Activated naive CD4-positive, alpha-beta T cell treated with anti-CD3 and anti-CD28 coated beads, Interleukin-2, amount 10 ng/mL, durations not matched to agents 7 days and 5 days (primary cell): Measurements from ENCODE around the gene NCBP3.

Experiments used
- CTCF ChIA-PET: fragments of 350-600 bp; sonication (Branson Sonifier 250); formaldehyde crosslinking; loops from one replicate; lab custom pipeline; 2021; ENCODE audit warnings: antibody characterized with exemption; lab: Charles Lee
- DNase-seq: peaks from one replicate; pipeline ENCODE4 v3.0.0-alpha.2; 2020
- H3K27ac Mint-ChIP-seq: one replicate; pipeline ENCODE4 v1.8.0; 2021; ENCODE audit warnings: mild to moderate bottlenecking, moderate library complexity, mixed read lengths
- H3K27me3 Mint-ChIP-seq: one replicate; pipeline ENCODE4 v1.8.0; 2021; ENCODE audit warnings: mild to moderate bottlenecking, mixed read lengths
- H3K36me3 Mint-ChIP-seq: one replicate; pipeline ENCODE4 v1.8.0; 2021; ENCODE audit warnings: mixed read lengths
- H3K4me1 Mint-ChIP-seq: one replicate; pipeline ENCODE4 v1.8.0; 2021; ENCODE audit warnings: mixed read lengths
- H3K4me3 Mint-ChIP-seq: one replicate; pipeline ENCODE4 v1.8.0; 2021; ENCODE audit warnings: mild to moderate bottlenecking, moderate library complexity, mixed read lengths
- H3K9me3 Mint-ChIP-seq: one replicate; pipeline ENCODE4 v1.8.0; 2021; ENCODE audit warnings: mixed read lengths

The NCBP3 gene

GRCh38 chr17:3753624-3754023, 92.4 kb downstream of the NCBP3 start:
- Mint-ChIP-seq H3K9me3 (no peaks in the 10 kb centered on the region), H3K4me1 (peaks cover 44% of the 10 kb centered on the region), H3K27ac (no peak overlapping the region), H3K36me3 (no peaks in the 10 kb centered on the region), H3K27me3 (peaks cover 34% of the 10 kb centered on the region), H3K4me3 (no peak overlapping the region)
- DNase-seq = no peak
- CTCF ChIA-PET = no interaction called here
